Effector CD4-positive, alpha-beta T cell (primary cell): ENCODE measurements around the gene CLASRP.

Source experiments
- DNase-seq: peaks from one replicate; pipeline ENCODE4 v3.0.0-alpha.2; 2020

The CLASRP gene

GRCh38 chr19:45023048-45023447 is 15.8 kb upstream of the CLASRP start:
- no peak for DNase-seq

GRCh38 chr19:45025264-45025663 is 13.6 kb upstream of the CLASRP start:
- no peak for DNase-seq

- no peak for DNase-seq
Observed at GRCh38 chr19:45027371-45027770, 11.5 kb upstream of the CLASRP start.

GRCh38 chr19:45030825-45031224 is 8.0 kb upstream of the CLASRP start:
- DNase-seq: no peak

GRCh38 chr19:45032421-45032820 is 6.4 kb upstream of the CLASRP start:
- DNase-seq: no peak

GRCh38 chr19:45035755-45036154 is 3.1 kb upstream of the CLASRP start:
- no peak for DNase-seq

GRCh38 chr19:45037393-45038169 is 1.3 kb upstream of the CLASRP start:
- no peak for DNase-seq

GRCh38 chr19:45040059-45040771 is 1.4 kb downstream of the CLASRP start:
- DNase-seq: no peak

- DNase-seq: no peak
Observed at GRCh38 chr19:45041125-45041524, 2.3 kb downstream of the CLASRP start.

- no peak for DNase-seq
Observed at GRCh38 chr19:45045671-45046353, 7.0 kb downstream of the CLASRP start.

- DNase-seq: no peak
Observed at GRCh38 chr19:45046355-45046754, 7.5 kb downstream of the CLASRP start.

- DNase-seq: no peak
Observed at GRCh38 chr19:45047188-45047797, 8.4 kb downstream of the CLASRP start.

- DNase-seq: no peak
Observed at GRCh38 chr19:45049073-45049736, 10.4 kb downstream of the CLASRP start.

GRCh38 chr19:45050036-45050435 is 11.2 kb downstream of the CLASRP start:
- DNase-seq: no peak

- no peak for DNase-seq
Observed at GRCh38 chr19:45051929-45052579, 13.2 kb downstream of the CLASRP start.

- no peak for DNase-seq
Observed at GRCh38 chr19:45056831-45057230, 18.0 kb downstream of the CLASRP start.

- DNase-seq: no peak
Observed at GRCh38 chr19:45057444-45057843, 18.6 kb downstream of the CLASRP start.

GRCh38 chr19:45058622-45059159 is 19.8 kb downstream of the CLASRP start:
- no peak for DNase-seq

- DNase-seq: peak; percentile 86
Observed at GRCh38 chr19:45059258-45059965, 20.6 kb downstream of the CLASRP start.

GRCh38 chr19:45061965-45062364 is 23.1 kb downstream of the CLASRP start:
- DNase-seq: no peak
